ENCODE measurements around the gene LPIN1. TPM values are rescaled to one million over a fixed set of nuclear protein-coding genes. Genes with fewer than 3 reads are reported as not detected.

LPIN1 gene
- total and polyA plus RNA-seq, 2 experiments from 2014 or later: 34.5 to 35.3 TPM

DNA sequence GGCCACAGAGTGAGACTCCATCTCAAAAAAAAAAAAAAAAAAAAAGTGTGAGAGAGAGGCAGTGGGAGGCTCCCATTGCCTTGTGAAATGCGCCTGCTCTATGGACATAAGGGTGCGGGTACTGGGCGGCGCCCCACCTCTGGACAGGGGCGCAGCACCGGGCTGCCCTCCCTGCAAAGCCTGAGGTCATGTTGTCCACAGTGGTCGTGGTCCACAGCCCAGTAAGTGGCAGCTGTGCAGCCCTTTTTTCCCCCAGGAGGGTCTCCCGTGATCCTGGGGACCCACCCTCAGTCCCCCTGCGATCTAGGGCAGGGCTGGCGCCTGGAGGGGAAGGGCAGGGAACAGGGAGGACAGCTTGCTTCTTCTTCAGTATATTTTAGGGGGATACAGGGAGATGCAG, 37.8 kb downstream of the LPIN1 start:
- H2AFZ ChIP-seq: no peak overlapping the region

DNA sequence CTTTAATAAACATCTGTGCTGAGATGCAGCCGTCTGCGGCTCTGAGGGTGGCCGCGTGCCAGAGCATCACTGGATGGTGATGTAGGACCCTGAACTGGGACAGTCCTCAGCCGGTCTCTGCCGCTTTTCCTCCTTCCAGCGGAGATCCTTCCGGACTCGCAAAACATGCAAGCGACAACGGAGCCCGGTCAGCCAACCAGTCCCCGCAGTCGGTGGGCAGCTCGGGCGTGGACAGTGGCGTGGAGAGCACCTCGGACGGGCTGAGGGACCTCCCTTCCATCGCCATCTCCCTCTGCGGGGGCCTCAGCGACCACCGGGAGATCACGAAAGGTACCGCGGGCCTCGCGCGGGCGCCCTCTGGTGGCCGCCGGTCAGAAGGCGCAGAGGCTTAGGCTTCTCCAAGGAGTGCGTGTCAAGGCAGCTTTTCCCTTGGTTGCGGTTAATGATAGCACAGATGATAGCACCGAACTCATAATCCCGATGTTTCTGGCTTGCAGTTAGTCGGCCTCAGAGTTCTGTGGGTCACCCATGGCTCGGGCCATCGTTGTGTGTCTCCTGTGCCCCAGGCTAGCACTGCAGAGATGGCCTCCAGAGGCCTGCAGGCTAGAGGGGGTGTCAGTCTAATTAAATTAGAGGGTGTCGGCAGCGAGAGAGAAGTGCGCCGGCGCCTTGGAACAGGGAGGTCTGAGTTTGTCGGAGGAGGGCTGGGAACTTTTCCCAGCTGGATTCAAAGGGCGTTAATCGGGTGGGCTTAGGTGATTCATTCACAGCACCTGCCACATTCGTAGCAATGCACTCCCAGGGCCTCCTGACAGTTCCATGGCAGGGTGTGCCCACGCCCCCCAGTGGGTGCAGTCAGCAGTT, 38.5 kb downstream of the LPIN1 start:
- Histone ChIP-seq H3K9me3 (ENCODE audit: low read depth) (no peaks in the 10 kb centered on the region), H4K20me1 (ENCODE audit: insufficient read depth, poor library complexity, severe bottlenecking) (peaks cover 4% of the 10 kb centered on the region), H2AFZ (no peak overlapping the region), H3K27me3 (no peaks in the 10 kb centered on the region), H3K4me2 (peak overlapping the region; percentile 78), H3K36me3 (replicated peaks; ENCODE audit: insufficient read depth, low read depth) (peaks cover 3% of the 10 kb centered on the region), H3K9me2 (replicated peaks; ENCODE audit: insufficient read depth) (no peaks in the 10 kb centered on the region), H3K4me3 (no peak overlapping the region), H3K27ac (no peak overlapping the region), H3K79me2 (no peaks in the 10 kb centered on the region), H3K4me1 (ENCODE audit: insufficient read depth) (no peaks in the 10 kb centered on the region)
- 39% methylated on average over 50 of the region's 50 CpGs for whole genome bisulfite sequencing (ENCODE audit: low lambda C conversion rate, missing lambda C conversion rate)
- TF ChIP-seq EZH2phosphoT487 (IDR thresholded peaks at IDR 0.05; ENCODE audit: low read depth, severe bottlenecking, unreplicated experiment): no peak
- TF ChIP-seq, protein P1, sequence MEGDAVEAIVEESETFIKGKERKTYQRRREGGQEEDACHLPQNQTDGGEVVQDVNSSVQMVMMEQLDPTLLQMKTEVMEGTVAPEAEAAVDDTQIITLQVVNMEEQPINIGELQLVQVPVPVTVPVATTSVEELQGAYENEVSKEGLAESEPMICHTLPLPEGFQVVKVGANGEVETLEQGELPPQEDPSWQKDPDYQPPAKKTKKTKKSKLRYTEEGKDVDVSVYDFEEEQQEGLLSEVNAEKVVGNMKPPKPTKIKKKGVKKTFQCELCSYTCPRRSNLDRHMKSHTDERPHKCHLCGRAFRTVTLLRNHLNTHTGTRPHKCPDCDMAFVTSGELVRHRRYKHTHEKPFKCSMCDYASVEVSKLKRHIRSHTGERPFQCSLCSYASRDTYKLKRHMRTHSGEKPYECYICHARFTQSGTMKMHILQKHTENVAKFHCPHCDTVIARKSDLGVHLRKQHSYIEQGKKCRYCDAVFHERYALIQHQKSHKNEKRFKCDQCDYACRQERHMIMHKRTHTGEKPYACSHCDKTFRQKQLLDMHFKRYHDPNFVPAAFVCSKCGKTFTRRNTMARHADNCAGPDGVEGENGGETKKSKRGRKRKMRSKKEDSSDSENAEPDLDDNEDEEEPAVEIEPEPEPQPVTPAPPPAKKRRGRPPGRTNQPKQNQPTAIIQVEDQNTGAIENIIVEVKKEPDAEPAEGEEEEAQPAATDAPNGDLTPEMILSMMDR (IDR thresholded peaks at IDR 0.05; ENCODE audit: poor library complexity): peak; percentile 95
- peak; percentile 60 for DNase-seq (ENCODE audit: low spot score)

More for the DNA sequence above, 37.8 kb downstream of the LPIN1 start:
- Histone ChIP-seq H3K36me3 (replicated peaks; ENCODE audit: insufficient read depth, low read depth) (peaks cover 3% of the 10 kb centered on the region), H3K4me1 (ENCODE audit: insufficient read depth) (no peaks in the 10 kb centered on the region), H3K4me3 (no peak overlapping the region), H3K27ac (no peak overlapping the region), H3K27me3 (no peaks in the 10 kb centered on the region), H4K20me1 (ENCODE audit: insufficient read depth, poor library complexity, severe bottlenecking) (peaks cover 4% of the 10 kb centered on the region), H3K9me3 (ENCODE audit: low read depth) (no peaks in the 10 kb centered on the region), H3K9me2 (replicated peaks; ENCODE audit: insufficient read depth) (no peaks in the 10 kb centered on the region), H3K4me2 (peak overlapping the region; percentile 78), H3K79me2 (no peaks in the 10 kb centered on the region)
- TF ChIP-seq, protein P1 (IDR thresholded peaks at IDR 0.05; ENCODE audit: poor library complexity): no peak
- TF ChIP-seq EZH2 (IDR thresholded peaks at IDR 0.05; ENCODE audit: borderline replicate concordance): no peak
- TF ChIP-seq EZH2phosphoT487 (IDR thresholded peaks at IDR 0.05; ENCODE audit: low read depth, severe bottlenecking, unreplicated experiment): no peak
- DNase-seq (ENCODE audit: low spot score): no peak
- WGBS (ENCODE audit: low lambda C conversion rate, missing lambda C conversion rate): 94% methylated on average over 10 of the region's 10 CpGs

DNA sequence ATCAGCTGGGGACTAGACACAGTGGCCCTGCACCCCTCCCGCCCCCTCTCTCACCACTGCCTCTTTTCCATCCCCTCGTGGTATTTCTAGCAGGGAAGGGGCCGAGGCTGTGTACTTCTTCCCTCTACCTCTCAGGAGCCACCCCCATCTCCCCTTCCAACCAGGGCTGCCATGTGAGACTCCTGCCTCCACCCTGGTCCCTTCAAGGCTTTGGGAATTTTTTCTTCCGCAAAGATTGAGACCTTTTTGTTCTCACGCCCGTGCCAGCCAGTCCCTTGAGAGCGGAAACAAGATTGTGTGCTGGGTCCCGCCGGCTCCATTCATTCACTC, 39.1 kb downstream of the LPIN1 start:
- no peak for DNase-seq (ENCODE audit: low spot score)
- Histone ChIP-seq H3K36me3 (replicated peaks; ENCODE audit: insufficient read depth, low read depth) (peaks cover 3% of the 10 kb centered on the region), H3K4me3 (no peak overlapping the region), H2AFZ (no peak overlapping the region), H3K4me1 (ENCODE audit: insufficient read depth) (no peaks in the 10 kb centered on the region), H3K4me2 (no peak overlapping the region), H4K20me1 (ENCODE audit: insufficient read depth, poor library complexity, severe bottlenecking) (peaks cover 4% of the 10 kb centered on the region), H3K27me3 (no peaks in the 10 kb centered on the region), H3K9me3 (ENCODE audit: low read depth) (no peaks in the 10 kb centered on the region), H3K9me2 (replicated peaks; ENCODE audit: insufficient read depth) (no peaks in the 10 kb centered on the region), H3K27ac (no peak overlapping the region), H3K79me2 (no peaks in the 10 kb centered on the region)
- no peak for TF ChIP-seq EZH2phosphoT487 (IDR thresholded peaks at IDR 0.05; ENCODE audit: low read depth, severe bottlenecking, unreplicated experiment)
- TF ChIP-seq EZH2 (IDR thresholded peaks at IDR 0.05; ENCODE audit: borderline replicate concordance): no peak
- TF ChIP-seq, protein P1 (IDR thresholded peaks at IDR 0.05; ENCODE audit: poor library complexity): no peak
- WGBS (ENCODE audit: low lambda C conversion rate, missing lambda C conversion rate): 100% methylated on average over 9 of the region's 9 CpGs
